Measurements from ENCODE around the gene NTRK2. TPM values are rescaled to one million over a fixed set of nuclear protein-coding genes. Genes with fewer than 3 reads are reported as not detected.

The NTRK2 gene
- polyA plus RNA-seq, 1 experiment = 2.0 TPM

GRCh38 chr9:84867186-84867585 is 197.7 kb downstream of the NTRK2 start:
- DNase-seq (ENCODE audit: low read depth) = no peak
- Histone ChIP-seq H3K4me3 (ENCODE audit: low read depth, low read length) (no peak overlapping the region), H3K27me3 (ENCODE audit: control insufficient read depth, insufficient read depth, low read length) (no peaks in the 10 kb centered on the region), H3K36me3 (ENCODE audit: control insufficient read depth, insufficient read depth, low read length) (no peaks in the 10 kb centered on the region)
- CTCF ChIA-PET = interaction anchor here (0.7 kb wide), 1 partner anchor 114 kb away, joined by 3 read pairs; no protein-coding TSS in a partner anchor
- TF ChIP-seq CTCF (IDR thresholded peaks at IDR 0.05; ENCODE audit: insufficient read depth, low read depth, low read length) = no peak
- POLR2A ChIA-PET = no interaction called here

GRCh38 chr9:84869091-84869490 is 199.6 kb downstream of the NTRK2 start:
- DNase-seq (ENCODE audit: low read depth) = no peak

GRCh38 chr9:84871983-84872382 is 202.5 kb downstream of the NTRK2 start:
- no peak for DNase-seq (ENCODE audit: low read depth)
- Histone ChIP-seq H3K36me3 (ENCODE audit: control insufficient read depth, insufficient read depth, low read length) (no peaks in the 10 kb centered on the region), H3K27me3 (ENCODE audit: control insufficient read depth, insufficient read depth, low read length) (no peaks in the 10 kb centered on the region), H3K4me3 (ENCODE audit: low read depth, low read length) (no peak overlapping the region)
- CTCF ChIA-PET = interaction anchor here (0.6 to 2.3 kb wide), 2 partner anchors 15 to 187 kb away, joined by 3 to 7 read pairs; no protein-coding TSS in a partner anchor
- TF ChIP-seq CTCF (IDR thresholded peaks at IDR 0.05; ENCODE audit: insufficient read depth, low read depth, low read length) = no peak
- POLR2A ChIA-PET = no interaction called here

More at GRCh38 chr9:84869091-84869490, 199.6 kb downstream of the NTRK2 start:
- CTCF ChIA-PET = interaction anchor here (1.0 to 1.3 kb wide), 2 partner anchors 8 to 14 kb away, joined by 4 to 6 read pairs; no protein-coding TSS in a partner anchor
- POLR2A ChIA-PET = no interaction called here
- TF ChIP-seq CTCF (IDR thresholded peaks at IDR 0.05; ENCODE audit: insufficient read depth, low read depth, low read length) = no peak
- H3K4me3 ChIP-seq (ENCODE audit: low read depth, low read length) = no peak overlapping the region
- no peaks in the 10 kb centered on the region for H3K27me3 ChIP-seq (ENCODE audit: control insufficient read depth, insufficient read depth, low read length)
- H3K36me3 ChIP-seq (ENCODE audit: control insufficient read depth, insufficient read depth, low read length) = no peaks in the 10 kb centered on the region

- TF ChIP-seq CTCF (IDR thresholded peaks at IDR 0.05; ENCODE audit: insufficient read depth, low read depth, low read length) = no peak
- no peaks in the 10 kb centered on the region for H3K36me3 ChIP-seq (ENCODE audit: control insufficient read depth, insufficient read depth, low read length)
- CTCF ChIA-PET = interaction anchor here (0.7 to 2.3 kb wide), 2 partner anchors 10 to 13 kb away, joined by 3 to 7 read pairs; no protein-coding TSS in a partner anchor
- POLR2A ChIA-PET = no interaction called here
- no peak overlapping the region for H3K4me3 ChIP-seq (ENCODE audit: low read depth, low read length)
- no peaks in the 10 kb centered on the region for H3K27me3 ChIP-seq (ENCODE audit: control insufficient read depth, insufficient read depth, low read length)
- no peak for DNase-seq (ENCODE audit: low read depth)
These were observed 204.5 kb downstream of the NTRK2 start for GRCh38 chr9:84874022-84874421.

GRCh38 chr9:84874596-84874995 is 205.1 kb downstream of the NTRK2 start:
- CTCF ChIA-PET = interaction anchor here (0.7 kb wide), 1 partner anchor 9 kb away, joined by 3 read pairs; no protein-coding TSS in a partner anchor
- POLR2A ChIA-PET = no interaction called here
- H3K27me3 ChIP-seq (ENCODE audit: control insufficient read depth, insufficient read depth, low read length) = no peaks in the 10 kb centered on the region
- no peak overlapping the region for H3K4me3 ChIP-seq (ENCODE audit: low read depth, low read length)
- no peak for DNase-seq (ENCODE audit: low read depth)
- no peak for TF ChIP-seq CTCF (IDR thresholded peaks at IDR 0.05; ENCODE audit: insufficient read depth, low read depth, low read length)
- H3K36me3 ChIP-seq (ENCODE audit: control insufficient read depth, insufficient read depth, low read length) = no peaks in the 10 kb centered on the region
